BJ (cell line): Measurements from ENCODE around the gene KLC3. TPM values are rescaled to one million over a fixed set of nuclear protein-coding genes. Genes with fewer than 3 reads are reported as not detected.

ENCODE experiments used
- CTCF ChIA-PET: fragments of 350-600 bp; formaldehyde crosslinking; extraction: SDS; loops from one replicate; lab custom pipeline; 2021; ENCODE audit warnings: antibody characterized with exemption, inconsistent platforms; lab: Yijun Ruan, JAX
- POLR2A ChIA-PET: fragments of 300-600 bp; sonication (Branson Sonifier 250); formaldehyde crosslinking; extraction: SDS; loops from one replicate; lab custom pipeline; 2021; ENCODE audit warnings: antibody characterized with exemption; lab: Charles Lee
- DNase-seq: peaks from one replicate; pipeline ENCODE4 v3.0.0-alpha.2; 2011; ENCODE audit warnings: low read depth
- H3K27me3 ChIP-seq: 2 replicates; pipeline ENCODE4 v1.6.0; 2011; ENCODE audit warnings: low read length; ENCODE audit not compliant: control insufficient read depth, insufficient read depth
- H3K36me3 ChIP-seq: 2 replicates; pipeline ENCODE4 v1.5.1; 2011; ENCODE audit warnings: low read length; ENCODE audit not compliant: control insufficient read depth, insufficient read depth
- H3K4me3 ChIP-seq: 2 replicates; pipeline ENCODE4 v1.5.1; 2011; ENCODE audit warnings: low read depth, mild to moderate bottlenecking, control low read depth, low read length
- CTCF ChIP-seq: IDR thresholded peaks from 2 replicates; pipeline ENCODE4 v1.5.1; 2011; ENCODE audit warnings: low read depth, mild to moderate bottlenecking, control low read depth, inconsistent platforms, low read length, moderate library complexity; ENCODE audit not compliant: insufficient read depth
- polyA plus RNA-seq: library from polyadenylated mRNA; depleted of rRNA; stranded (reverse); fragments of >200 nt; gene quantifications from 2 replicates; pipeline ENCODE4 v1.2.3, GENCODE V29; 2011

The KLC3 gene
- polyA plus RNA-seq, 1 experiment = 0.09 TPM

GRCh38 chr19:45385392-45386221 is 45.1 kb downstream of the KLC3 start:
- CTCF ChIA-PET = interaction anchor here (1.5 kb wide), 2 partner anchors 17 to 34 kb away, joined by 3 to 4 read pairs; no protein-coding TSS in a partner anchor
- Histone ChIP-seq H3K4me3 (no peak overlapping the region), H3K27me3 (no peaks in the 10 kb centered on the region), H3K36me3 (no peaks in the 10 kb centered on the region; the same call in 1 of the 2 replicates)
- POLR2A ChIA-PET = no interaction called here
- DNase-seq = no peak
- TF ChIP-seq CTCF = no peak

GRCh38 chr19:45391346-45391745 is 50.8 kb downstream of the KLC3 start:
- H3K27me3 ChIP-seq = no peaks in the 10 kb centered on the region
- H3K4me3 ChIP-seq = no peak overlapping the region
- ChIA-PET POLR2A (no interaction called here), CTCF (no interaction called here)
- no peak for DNase-seq
- no peak for TF ChIP-seq CTCF
- peaks cover 5% of the 10 kb centered on the region; the same call in 1 of the 2 replicates for H3K36me3 ChIP-seq

GRCh38 chr19:45391871-45392665 is 51.5 kb downstream of the KLC3 start:
- DNase-seq = no peak
- no peak overlapping the region for H3K4me3 ChIP-seq
- TF ChIP-seq CTCF = no peak
- peaks cover 5% of the 10 kb centered on the region; the same call in 1 of the 2 replicates for H3K36me3 ChIP-seq
- POLR2A ChIA-PET = no interaction called here
- CTCF ChIA-PET = no interaction called here
- H3K27me3 ChIP-seq = no peaks in the 10 kb centered on the region

GRCh38 chr19:45395821-45396617 is 55.5 kb downstream of the KLC3 start:
- H3K4me3 ChIP-seq = no peak overlapping the region
- DNase-seq = no peak
- POLR2A ChIA-PET = no interaction called here
- CTCF ChIA-PET = interaction anchor here (1.3 kb wide), 1 partner anchor 83 kb away, joined by 3 read pairs; no protein-coding TSS in a partner anchor
- no peak for TF ChIP-seq CTCF
- peaks cover 5% of the 10 kb centered on the region; the same call in 1 of the 2 replicates for H3K36me3 ChIP-seq
- no peaks in the 10 kb centered on the region for H3K27me3 ChIP-seq
